GM21786 (cell line): ENCODE results near the gene NPSR1.

Experiments used
- ATAC-seq: cut with Tn5 transposase; IDR thresholded peaks from one replicate; pipeline ENCODE4 v1.9.1; 2021; ENCODE audit not compliant: unreplicated experiment

NPSR1 gene

DNA sequence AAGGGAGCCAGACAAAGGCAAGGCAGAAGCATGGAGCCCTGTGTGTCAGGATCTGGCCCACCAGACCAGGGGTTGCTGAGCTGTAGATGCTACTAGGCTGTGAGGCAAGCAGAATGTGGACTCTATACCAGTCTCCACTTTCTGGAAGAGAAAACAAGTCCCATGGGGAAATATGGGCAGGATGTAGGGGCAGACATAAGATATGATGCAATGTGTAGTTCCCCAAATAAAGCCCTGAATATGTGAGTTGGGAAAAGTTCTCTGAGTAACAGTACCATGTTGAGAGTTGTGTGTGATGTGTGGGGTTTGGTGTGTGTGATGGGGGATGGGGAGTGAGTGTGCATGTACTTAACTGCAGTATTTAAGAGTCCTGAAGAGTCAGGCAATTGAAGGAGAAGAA, 62.3 kb downstream of the NPSR1 start:
- ATAC-seq = no peak

DNA sequence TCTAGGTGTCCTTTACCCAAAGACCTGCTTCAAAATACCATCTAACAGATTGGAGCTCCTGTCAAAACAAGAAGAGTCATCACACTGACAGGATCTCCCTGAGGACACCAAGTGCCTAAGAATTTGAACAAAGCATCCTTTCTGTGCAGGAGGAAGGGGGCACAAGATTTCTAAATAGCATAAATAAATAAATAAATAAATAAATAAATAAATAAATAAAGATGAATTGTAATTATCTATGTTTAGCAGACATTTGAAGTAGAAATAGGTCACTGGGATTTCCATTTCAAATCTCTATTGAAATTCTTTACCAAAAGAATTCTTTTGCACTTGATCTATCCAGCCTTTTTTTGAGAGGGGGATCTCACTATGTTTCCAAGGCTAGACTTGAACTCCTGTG, 65.3 kb downstream of the NPSR1 start:
- no peak for ATAC-seq

DNA sequence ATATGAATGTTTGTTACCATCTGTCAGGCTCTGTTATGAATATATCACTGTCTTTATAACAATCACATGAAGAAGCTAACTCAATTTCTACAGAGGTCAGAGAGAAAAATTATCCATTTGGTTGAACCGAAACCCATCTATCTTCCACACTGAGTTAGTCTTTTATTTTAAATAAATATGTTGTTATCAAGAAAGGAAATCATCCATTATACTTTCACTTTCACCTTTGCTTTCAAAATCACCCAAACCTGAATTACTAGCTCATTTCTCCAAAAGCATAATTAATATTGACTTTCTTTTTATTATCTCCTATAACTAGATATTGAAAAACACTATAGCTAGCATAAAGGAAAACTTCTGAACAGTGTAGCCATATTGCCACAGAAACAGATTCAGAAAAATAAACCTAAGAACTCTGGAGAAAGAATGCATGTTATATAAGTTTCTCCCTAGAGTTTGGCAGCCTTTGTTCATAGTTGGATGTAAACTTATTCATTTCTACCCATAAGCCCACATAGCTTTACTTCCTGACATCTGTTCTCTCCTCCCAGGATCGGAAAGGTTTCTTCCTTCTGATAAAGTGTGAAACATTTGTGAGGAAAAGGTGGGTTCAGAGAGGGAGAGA, 66.0 kb downstream of the NPSR1 start:
- ATAC-seq = no peak

DNA sequence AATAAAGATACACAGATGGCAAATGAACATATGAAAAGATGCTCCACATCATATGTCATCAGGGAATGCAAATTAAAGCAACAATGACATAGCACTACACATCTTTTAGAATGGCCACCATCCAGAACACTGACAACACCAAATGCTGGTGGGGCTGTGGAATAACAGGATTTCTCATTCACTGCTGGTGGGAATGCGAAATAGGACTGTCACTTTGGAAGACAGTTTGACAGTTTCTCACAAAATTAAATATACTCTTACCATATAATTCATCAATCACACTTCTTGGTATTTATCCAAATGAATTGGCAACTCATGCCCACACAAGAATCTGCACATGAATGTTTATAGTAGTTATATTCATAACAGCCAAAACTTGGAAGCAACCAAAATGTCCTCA, 68.2 kb downstream of the NPSR1 start:
- no peak for ATAC-seq

DNA sequence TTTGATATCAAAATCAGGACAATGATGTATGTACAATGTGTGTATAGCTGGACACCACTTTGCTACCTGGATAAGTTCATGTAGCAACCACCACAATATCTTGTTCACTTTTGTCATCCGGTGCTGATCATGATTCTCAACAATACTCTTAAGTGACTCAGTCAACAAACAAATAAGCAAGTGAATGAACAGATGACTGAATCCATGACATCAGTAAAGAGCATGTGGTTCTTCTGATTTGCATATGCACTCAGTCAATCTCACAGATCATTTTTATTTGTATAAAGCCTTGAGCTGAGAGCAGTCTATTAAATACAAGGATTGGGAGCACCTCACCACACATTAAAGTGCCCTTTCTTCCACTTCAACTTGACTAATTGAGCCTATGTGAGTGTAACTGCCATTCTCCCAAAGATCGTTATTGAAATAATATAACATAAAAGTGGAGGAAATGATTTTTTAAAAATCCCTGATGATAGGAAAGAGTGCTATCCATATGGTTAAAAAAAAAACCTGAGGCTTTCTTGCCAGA, 69.5 kb downstream of the NPSR1 start:
- ATAC-seq = no peak

DNA sequence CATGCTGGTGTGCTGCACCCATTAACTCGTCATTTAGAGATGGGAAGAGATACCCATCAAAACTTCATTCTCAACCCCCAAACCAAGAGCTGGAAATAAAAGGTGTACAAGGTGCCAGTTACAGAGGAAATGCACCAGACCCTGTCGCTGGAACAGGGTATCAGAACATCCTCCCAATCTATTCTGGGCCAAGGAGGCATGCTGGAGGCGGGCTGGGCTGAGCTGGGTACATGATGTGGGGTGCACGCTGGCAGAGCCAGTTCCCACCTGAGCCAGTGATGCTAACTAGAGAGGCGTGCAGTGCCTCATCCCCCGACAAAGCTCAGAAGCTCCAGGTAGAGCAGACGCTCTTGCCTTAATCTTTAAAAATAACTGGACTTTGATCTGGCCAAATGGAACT, 70.1 kb downstream of the NPSR1 start:
- no peak for ATAC-seq

DNA sequence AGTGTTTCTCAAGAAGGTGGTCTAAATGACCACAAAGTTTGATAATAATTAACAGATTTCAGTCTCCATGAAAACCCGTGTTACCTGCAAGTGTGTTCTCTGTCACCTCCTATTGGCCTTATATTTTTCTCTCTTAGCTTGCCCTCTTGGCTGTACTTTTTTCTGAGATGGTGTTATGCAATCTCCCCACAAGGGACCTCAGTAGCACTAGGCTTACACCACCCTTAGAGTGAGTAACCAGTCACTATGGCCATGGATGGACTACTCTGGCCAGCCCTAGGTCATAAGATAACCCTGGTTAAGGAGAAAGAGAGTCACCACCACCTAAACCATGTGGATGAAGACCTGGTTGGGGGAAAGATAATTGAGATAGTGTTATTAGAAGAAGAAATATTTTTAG, 76.8 kb downstream of the NPSR1 start:
- ATAC-seq = peak; percentile 50

DNA sequence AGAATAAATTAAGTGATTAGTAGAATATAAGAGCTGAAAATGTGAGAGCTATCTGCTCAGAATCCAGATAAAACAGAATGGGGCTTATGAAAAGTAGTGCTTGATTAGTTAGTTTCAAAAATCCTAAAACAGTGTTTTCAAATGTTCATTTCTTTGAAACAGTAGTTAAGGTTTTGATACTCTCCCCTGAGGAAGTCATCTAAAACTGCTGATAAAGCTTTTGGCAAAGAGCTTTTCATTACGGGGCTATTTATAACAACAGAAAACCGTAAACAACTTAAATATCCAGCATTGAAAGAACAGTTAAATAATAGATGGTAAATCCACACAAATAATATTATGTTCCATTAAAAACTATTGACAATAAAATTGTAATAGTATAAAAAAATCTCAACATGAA, 77.5 kb downstream of the NPSR1 start:
- ATAC-seq = no peak

DNA sequence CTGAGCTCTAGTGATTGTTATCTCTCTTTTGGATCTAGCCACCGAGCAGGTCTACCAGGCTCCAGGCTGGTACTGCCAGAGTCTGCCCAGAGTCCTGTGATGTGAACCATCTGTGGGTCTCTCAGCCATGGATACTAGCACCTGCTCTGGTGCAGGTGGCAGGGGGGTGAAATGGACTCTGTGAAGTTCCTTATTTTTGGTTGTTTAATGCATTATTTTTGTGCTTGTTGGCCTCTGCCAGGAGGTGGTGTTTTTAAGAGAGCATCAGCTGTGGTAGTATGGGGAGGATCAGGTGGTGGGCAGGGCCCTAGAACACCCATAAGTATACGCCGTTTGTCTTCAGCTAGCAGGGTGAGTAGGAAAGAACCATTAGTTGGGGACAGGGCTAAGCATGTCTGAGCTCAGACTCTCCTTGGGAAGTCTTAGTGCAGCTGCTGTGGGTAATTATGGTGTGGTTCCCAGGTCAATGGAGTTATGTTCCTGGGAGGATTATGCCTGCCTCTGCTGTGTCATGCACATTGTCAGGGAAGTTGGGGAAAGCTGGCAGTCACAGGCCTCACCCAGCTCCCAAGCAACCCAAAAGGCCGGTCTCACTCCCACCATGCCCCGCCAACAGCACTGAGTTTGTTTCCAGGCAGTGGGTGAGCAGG, 81.8 kb downstream of the NPSR1 start:
- no peak for ATAC-seq

DNA sequence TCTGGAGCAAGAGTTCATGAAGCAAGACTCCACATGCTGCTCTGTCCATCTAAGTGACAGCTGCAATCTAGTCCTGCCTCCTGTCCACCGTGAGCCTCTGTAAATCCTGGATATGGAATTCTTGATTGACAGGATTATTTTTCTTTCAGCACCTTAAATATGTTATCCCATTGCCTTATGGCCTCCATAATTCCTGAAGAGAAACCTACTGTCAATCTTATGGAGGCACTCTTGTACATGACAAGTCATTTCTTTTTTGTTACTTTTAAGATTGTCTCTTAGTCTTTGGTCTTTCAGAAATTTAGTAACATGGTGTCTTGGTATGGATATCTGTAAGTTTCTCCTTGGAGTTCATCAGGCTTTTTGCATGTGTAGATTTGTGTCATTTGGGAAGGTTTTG, 82.8 kb downstream of the NPSR1 start:
- ATAC-seq = no peak

DNA sequence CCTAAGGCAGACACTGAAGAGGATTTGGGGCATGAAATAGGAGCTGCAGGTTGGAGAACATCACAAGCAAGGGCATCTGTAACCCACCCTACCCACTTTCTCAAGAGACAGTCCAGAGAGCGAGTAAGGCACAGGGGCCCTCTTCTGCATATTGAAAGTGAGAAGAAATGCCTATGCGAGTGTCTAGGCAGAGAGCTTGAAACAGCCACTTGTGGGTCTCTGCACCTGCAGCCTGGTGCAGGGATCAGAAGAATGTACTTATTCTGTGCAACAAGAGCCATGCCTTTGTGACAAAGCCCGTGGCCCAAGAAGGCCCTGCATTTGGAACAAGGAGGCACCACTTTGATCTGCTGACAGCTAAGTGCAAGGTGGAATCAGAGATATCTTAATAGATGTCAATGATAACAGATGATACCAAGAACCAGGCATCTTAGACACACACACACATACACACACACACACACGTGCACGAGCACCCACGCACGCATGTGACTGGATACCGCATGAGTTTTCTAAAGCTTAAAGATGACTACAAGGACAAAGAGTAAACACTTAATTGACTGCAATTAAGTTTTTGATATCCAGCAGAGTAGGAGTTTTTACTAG, 89.3 kb downstream of the NPSR1 start:
- ATAC-seq = peak; percentile 36

DNA sequence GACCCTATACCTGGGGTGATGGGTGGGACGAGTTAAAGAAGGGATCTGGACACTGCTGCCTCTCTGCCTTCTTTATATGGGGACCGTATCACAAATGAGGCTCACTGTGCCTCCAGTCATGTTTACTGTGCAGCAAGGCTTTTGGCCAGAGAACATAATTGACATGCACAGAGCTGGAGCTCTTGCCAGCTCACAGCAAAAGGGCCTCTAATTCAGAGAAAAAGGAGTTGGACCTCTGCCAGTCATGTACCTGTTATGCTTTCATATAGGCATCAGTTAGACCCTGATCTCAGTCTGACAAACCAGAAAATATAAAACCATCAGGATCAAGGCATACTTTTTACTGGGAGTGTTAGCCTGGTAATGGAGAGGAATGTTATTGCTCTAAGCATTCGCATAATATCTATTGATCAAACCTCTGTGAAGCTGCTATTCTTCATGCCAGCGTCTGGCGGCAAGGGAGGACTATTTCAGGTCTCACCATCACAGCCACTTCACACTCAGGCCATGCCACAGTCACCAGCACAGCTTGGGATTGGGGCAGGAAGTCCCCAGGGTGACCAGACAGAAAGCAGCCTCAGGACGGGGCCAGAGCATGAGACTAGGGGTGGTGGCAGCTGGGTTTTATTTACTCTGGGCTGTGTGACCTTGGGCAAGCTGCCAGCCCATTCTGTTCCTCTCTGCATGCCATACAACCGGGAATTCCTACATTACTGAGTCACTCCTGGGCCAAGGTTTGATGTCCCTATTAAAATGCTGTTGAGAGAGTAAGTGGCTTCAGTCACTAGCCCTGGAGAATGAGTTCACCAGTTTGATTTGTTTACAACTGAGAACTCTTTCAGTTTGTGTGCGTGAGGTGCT, 90.1 kb downstream of the NPSR1 start:
- peak; percentile 49 for ATAC-seq

DNA sequence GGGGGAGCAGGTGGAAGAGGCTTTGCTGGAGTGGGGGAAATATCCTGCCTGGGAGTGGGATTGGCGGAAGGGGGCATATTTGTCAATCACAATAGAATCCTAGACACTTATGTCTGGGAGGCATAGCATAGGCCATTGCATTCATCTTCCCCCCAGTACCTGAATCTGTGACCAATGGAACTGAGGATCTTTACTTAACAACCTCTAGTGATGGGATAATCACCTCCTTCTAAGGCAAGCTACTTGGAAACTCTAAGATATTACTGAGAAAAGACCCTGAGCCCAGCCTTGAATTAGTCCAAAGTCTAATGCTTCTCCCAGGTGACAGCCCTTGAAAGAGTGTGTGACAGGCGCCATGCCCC, 90.7 kb downstream of the NPSR1 start:
- no peak for ATAC-seq

DNA sequence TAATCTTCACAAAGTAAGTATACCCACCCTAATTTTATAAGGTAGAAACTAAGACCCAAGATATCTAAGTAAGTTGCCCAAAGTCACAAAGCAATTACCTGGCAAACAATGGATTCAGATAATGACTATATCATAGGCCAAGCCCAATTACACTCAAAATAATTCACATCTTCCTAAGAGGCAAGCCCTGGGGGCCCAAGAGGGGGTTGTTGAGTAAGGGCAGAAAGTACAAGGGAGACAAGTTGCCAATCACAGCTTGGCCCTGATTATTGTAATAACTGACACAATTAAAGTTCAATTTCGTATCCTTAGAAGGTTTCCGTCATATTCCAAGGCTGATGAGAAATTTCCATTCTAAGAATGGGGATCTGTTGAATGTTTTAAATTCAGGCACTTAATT, 91.4 kb downstream of the NPSR1 start:
- ATAC-seq = no peak

DNA sequence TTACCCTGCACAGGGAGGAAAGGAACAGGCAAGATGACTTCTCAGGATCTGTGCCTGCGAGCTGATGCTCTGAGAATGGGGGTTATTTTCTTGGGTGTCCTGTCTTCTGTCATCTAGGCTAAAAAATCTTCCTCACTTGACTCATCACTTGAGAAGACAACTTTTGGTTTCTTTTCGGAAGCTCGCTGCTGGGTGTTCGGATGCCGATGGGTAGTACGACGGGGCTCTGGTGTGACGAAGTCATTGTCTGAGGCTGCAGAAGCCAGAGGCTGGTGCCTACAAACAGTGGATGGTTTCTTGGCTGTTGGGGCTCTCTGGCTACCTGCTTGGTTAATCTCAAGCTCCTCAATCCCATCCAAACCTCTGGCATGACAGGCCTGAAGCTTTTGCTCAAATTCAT, 92.2 kb downstream of the NPSR1 start:
- ATAC-seq = no peak

DNA sequence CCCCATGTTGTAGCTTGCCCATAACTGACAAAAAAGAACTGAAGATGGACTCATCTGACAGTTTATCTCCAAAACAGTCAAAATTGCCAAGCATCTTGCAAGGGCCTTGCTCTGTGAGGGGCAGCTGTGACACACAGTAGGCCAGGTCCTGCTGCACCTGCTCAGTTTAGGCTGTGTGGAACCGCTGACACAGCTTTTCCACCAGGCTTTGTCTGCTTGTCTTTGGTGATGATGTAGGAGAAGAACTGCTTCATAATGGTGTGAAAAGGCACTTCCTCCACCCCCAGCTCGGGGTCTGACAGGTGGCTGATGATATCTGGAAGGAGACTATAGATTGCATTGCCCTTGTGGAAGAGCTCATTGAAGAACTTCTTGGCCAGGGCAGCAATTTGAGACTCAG, 92.6 kb downstream of the NPSR1 start:
- ATAC-seq = no peak

DNA sequence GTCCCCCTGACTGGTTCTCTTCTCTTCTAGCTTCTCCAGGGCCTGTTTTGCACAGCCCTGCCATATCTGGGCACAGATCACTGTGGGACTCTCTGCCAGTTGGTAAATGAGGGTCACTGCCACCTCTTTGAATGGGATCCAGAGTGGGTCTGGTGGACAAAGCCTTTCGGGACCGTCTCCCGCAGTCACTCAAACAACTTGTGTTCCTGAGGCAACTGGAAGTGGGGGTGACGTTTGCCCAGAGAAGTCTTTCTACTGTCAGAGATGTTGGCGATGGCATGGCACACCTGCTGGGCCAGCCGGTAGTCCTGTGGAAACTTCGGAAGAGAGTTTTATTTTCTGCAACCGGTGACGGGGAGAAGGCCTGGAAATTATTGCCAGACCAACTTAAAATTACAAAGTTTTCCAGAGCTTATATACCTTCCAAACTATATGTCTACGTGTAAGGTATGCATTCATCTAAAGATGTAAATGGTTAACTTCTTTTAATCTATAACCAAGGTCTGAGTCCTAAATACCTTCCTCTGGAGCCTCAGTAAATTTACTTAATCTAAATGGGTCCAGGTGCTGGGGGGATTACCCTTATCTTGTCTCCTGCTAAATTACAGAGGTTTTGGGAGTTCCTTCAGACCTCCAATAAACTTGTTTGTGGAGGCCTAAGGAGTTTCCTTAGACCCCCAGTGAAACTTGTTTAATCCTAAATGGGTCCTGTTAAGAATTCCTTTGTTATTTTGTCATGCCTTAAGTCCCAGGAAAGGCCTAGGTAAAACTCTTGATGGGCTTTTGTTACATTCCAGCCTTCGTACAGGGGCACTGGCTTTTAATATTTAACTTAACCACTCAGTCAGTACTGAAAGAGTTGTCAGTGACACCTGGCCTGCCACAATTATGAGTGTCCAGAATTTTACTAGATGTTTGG, 94.0 kb downstream of the NPSR1 start:
- peak; percentile 22 for ATAC-seq

DNA sequence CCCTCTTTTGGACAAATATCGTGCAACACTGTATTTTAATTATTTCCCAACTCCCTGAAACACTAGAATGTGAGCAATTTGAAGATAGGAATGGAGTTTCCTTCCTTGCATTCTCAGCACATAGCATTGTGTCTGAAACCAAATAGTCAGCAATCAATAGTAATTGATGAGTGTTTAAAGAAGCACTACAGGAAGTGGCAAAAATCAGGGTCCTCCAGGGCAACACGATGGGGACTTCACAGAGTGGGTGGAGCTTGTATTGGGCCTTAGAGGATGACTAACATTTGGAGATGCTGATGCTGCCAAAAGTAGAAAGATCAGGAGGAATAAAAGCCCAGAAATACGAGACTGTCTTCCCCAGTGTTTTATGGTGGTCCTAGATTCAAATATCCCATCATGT, 94.9 kb downstream of the NPSR1 start:
- no peak for ATAC-seq

DNA sequence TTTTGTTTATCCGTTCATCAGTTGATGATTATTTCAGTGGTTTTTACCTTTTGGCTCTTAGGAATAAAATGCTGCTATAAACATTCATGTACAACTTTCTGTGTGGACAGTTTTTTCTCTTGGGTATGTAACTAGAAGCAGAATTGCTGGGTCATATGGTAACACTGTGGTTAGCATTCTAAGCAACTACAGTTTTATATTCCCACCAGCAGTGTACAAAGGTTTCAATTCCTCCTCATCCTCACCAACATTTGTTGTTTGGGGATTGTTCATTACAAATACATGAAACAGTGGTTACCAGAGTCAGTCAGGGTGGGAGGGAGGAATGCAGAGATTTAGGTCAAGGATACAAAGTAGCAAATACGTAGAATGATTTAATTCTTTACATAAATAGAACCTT, 97.0 kb downstream of the NPSR1 start:
- ATAC-seq = peak; percentile 32

DNA sequence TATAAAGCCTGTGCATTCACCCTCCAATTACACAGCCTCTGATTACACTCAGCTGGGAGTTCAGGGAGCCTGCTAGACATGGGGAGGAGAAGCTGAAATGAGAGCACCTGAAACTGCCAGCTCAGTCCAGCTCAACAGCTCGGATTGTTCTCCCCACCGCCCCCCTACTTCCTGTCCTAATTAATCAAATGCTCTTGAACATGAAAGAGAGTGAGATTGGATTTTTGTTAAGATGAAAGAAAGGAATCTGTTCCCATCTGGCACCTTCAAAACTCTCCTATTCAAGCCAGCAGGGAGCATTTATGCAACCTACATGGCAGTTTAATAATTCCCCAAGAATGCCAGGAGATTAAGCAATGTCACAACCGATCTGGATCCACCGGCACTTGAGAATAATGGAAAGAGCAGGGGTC, 98.0 kb downstream of the NPSR1 start:
- no peak for ATAC-seq

DNA sequence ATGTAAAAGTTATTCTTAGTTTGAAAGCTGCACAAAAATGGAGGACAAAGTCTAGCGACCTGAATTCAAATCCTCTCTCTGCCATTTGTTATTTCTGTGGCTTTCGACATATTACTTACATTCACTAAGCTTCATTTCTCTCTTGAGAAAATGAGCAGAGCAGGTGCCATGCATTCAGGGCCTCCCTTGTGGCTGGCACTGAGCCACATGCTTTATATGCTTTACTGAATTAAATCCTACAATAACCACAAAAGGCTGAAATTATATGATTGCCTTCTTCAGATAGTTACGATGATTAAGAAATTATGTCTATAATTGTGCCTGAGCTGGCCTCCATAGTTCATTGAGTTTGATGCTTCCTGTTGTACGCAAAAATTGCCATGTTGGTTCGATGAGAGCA, 98.7 kb downstream of the NPSR1 start:
- no peak for ATAC-seq
